GM12874 (cell line): ENCODE measurements around the gene FAM204A.

Experiments used
- TF ChIP-seq, protein P1 (sequence below): IDR thresholded peaks from 2 replicates; pipeline ENCODE4 v1.5.1; 2011; ENCODE audit warnings: low read depth, mild to moderate bottlenecking, control low read depth, low read length, moderate library complexity; ENCODE audit not compliant: insufficient read depth

The FAM204A gene

DNA sequence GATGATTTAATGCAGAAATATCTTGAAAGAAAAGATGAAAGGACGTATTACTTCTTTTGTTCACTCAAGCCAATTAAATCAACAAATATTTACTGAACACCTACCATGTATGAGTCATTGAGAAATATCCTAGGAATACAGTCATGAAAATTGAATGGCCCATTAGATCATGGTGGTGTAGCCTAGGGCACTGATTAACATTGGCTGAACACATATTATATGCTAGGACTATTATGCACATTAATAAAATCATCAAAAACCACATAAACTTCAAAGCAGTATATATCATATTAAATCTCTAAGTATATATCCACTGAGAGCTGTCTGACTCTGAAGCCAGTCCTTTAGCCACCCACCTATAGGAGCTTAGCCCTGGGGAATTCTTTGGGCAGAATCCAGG is 41.8 kb downstream of the FAM204A start:
- TF ChIP-seq, protein P1, sequence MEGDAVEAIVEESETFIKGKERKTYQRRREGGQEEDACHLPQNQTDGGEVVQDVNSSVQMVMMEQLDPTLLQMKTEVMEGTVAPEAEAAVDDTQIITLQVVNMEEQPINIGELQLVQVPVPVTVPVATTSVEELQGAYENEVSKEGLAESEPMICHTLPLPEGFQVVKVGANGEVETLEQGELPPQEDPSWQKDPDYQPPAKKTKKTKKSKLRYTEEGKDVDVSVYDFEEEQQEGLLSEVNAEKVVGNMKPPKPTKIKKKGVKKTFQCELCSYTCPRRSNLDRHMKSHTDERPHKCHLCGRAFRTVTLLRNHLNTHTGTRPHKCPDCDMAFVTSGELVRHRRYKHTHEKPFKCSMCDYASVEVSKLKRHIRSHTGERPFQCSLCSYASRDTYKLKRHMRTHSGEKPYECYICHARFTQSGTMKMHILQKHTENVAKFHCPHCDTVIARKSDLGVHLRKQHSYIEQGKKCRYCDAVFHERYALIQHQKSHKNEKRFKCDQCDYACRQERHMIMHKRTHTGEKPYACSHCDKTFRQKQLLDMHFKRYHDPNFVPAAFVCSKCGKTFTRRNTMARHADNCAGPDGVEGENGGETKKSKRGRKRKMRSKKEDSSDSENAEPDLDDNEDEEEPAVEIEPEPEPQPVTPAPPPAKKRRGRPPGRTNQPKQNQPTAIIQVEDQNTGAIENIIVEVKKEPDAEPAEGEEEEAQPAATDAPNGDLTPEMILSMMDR, result no peak

DNA sequence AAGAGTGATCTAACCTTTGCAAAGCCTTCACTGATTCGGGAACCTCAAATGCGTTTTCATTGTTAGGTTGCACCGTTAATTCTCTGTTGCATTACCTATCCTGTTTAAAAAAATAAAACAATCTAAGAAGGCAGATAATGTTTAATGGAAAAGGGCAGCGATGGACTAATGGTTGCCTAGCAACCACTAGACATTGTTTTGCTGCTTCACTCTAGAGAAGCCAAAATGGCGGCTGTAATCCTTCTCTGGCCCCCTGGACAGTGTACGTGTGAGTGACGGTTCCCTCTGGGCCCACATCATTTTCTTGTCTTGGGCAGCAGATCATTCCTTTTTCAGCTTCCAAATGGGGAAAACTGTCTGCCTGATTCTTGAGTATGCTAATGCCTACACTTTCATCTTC is 43.3 kb downstream of the FAM204A start:
- TF ChIP-seq, protein P1, result no peak

DNA sequence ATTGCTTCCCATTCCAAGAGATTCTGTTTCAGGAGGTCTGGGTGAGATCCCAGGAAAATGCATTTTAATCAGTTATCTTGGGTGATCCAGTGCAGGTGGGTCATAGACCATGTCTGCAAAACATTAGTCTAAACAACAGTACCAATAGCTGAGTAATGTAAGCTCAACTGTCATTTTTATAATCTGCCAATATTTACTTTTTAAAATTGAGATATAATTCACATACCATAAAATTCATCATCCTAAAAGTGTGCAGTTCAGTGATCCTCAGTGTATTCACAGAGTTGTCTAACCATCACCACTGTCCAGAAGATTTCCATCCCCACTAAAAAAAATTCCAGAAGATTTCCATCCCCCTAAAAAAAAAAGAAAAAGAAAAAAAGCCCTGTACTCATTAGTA is 51.0 kb downstream of the FAM204A start:
- TF ChIP-seq, protein P1, result no peak

DNA sequence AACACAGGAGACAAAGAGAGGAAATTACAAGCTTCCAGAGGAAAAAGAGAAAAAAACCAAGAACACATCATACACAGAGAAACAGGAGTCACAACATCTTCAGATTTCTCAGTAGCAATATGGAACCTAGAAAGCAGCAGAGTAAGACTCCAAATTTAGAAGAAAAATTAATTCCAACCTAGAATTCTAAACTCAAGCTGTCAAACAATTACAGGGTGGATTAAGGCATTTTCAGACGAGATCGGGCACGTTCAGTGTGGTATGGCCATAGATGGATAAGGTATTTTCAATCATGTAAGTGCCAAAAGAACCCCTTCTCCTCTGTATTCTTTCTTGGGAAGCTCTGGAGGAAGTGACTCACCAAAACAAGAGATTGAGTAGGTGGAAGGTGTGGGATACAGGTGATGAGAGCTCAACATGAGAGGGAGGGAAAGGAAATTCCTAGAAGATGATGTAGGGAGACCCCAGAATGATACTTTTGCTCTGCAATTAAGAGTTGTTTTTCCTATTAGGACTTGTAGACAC is 51.6 kb downstream of the FAM204A start:
- TF ChIP-seq, protein P1, result no peak

DNA sequence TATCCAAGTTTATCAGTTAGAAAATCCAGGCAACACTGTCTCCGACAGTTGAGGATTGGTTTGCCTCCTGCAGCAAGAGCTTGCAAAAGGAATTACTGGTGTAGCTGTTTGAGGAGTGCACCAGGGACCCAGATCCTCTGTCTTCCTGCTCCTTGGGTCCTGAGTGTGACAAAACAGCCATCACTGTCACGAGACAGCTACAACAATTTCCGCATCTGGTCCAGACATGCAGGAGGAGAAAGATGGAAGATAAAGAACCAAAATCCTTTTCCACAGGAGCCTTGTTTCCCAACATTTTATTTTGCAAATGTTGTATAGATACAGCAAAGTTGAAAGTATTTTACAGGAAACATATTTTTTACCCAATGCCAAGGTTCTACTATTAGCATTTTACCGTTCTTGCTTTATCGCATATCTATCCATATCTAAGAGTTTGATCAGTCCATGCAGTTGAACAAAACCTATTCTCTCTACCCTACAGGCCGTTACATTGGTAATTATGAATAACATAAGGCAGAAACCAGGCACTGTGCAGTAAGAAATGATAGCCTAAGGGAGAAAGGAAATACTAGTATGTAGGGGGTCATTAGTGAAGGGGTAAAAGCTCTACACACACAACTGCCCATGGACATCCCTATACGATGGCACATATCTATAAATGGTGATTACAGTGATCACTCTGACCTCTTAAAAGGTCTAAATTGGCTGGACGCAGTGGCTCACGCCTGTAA is 54.9 kb downstream of the FAM204A start:
- TF ChIP-seq, protein P1, result no peak

DNA sequence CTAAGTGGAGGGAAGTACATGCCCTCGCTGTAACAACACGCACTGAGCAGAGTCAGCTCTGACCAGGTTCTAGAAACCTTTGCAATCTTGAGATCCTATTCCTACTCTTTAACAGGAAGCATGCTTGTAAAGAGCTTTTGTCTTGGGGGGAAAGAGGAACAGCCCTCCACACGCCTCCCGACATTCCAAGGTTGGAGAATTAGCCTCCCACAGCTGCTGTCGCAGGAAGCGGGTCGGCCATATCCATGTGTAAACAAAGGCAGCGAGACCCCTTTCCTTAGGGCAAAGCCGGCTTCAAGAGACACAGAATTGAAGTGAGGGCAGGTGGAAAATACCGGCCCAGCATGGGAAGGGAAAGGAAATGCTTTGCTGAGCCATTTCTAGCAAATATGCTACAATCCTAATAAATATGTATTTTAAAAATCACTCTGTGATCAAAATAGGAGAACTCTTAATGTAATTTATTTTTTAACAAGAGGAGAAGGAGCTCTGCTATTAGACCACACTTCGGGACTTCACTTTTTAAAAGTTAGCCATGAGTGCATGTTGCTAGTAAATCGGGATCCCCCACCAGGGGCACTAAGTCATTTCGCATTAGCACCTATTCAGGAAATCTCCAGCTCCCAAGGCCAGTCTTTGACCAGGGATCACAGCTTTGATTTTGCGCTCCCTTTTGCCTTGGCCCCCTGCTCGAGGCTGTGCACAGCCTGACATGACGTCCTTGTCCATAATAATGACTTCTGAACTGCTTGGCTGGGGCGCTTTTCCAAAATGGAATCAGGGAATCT is 55.9 kb downstream of the FAM204A start:
- TF ChIP-seq, protein P1, result no peak

DNA sequence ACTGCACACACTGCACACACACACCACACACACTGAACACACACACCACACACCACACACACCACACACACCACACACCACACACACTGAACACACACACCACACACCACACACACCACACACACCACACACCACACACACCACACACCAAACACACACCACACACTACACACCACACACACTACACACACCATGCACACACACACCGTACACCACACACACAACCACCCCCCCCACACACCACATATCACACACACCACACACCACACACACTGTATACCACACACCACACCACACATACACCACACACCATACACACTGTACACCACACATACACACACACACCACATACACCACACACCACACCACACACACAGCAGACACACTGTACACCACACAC is 59.5 kb downstream of the FAM204A start:
- TF ChIP-seq, protein P1, result no peak
